HEK293T (cell line): Measurements from ENCODE around the gene KLF7.

Source experiments
- CTCF ChIA-PET: fragments of 350-600 bp; formaldehyde crosslinking; extraction: SDS; loops from one replicate; lab custom pipeline; 2021; ENCODE audit warnings: antibody characterized with exemption, inconsistent platforms; lab: Yijun Ruan, JAX
- POLR2A ChIA-PET: fragments of 350-600 bp; formaldehyde crosslinking; extraction: SDS; loops from one replicate; lab custom pipeline; 2020; ENCODE audit warnings: antibody characterized with exemption, inconsistent platforms; lab: Yijun Ruan, JAX
- DNase-seq: peaks from one replicate; pipeline ENCODE4 v3.0.0; 2012; ENCODE audit warnings: mixed read lengths; ENCODE audit errors: extremely low spot score
- ARNT ChIP-seq: fragments of 450-650 bp; IDR thresholded peaks from 2 replicates; pipeline ENCODE4 v1.6.1; 2017; ENCODE audit warnings: mild to moderate bottlenecking
- BHLHE40 ChIP-seq: fragments of 450-650 bp; IDR thresholded peaks from 2 replicates; pipeline ENCODE4 v1.6.1; 2016; ENCODE audit warnings: mild to moderate bottlenecking, moderate library complexity, borderline replicate concordance
- CTBP1 ChIP-seq: fragments of 450-650 bp; IDR thresholded peaks from 2 replicates; pipeline ENCODE4 v1.6.1; 2016; ENCODE audit warnings: borderline replicate concordance
- ELF4 ChIP-seq: fragments of 450-650 bp; IDR thresholded peaks from 2 replicates; pipeline ENCODE4 v1.6.1; 2017; ENCODE audit warnings: antibody characterized with exemption
- FOXA1 ChIP-seq: fragments of 450-650 bp; IDR thresholded peaks from 2 replicates; pipeline ENCODE4 v1.6.1; 2016; ENCODE audit warnings: mild to moderate bottlenecking
- FOXK2 ChIP-seq: fragments of 450-650 bp; IDR thresholded peaks from 2 replicates; pipeline ENCODE4 v1.6.1; 2016; ENCODE audit warnings: mild to moderate bottlenecking
- FOXM1 ChIP-seq: fragments of 450-650 bp; IDR thresholded peaks from 2 replicates; pipeline ENCODE4 v1.6.1; 2017; ENCODE audit warnings: mild to moderate bottlenecking, borderline replicate concordance
- HDGF ChIP-seq: fragments of 450-650 bp; IDR thresholded peaks from 2 replicates; pipeline ENCODE4 v1.6.1; 2017; ENCODE audit warnings: antibody characterized with exemption, borderline replicate concordance
- L3MBTL2 ChIP-seq: fragments of 450-650 bp; conservative IDR thresholded peaks from 2 replicates; pipeline ENCODE4 v1.6.1; 2016; ENCODE audit warnings: mild to moderate bottlenecking
- LEF1 ChIP-seq: fragments of 450-650 bp; IDR thresholded peaks from 2 replicates; pipeline ENCODE4 v1.6.1; 2017; ENCODE audit warnings: mild to moderate bottlenecking, borderline replicate concordance
- NFRKB ChIP-seq: fragments of 450-650 bp; IDR thresholded peaks from 2 replicates; pipeline ENCODE4 v1.6.1; 2016; ENCODE audit warnings: mild to moderate bottlenecking, moderate library complexity
- PKNOX1 ChIP-seq: fragments of 450-650 bp; IDR thresholded peaks from 2 replicates; pipeline ENCODE4 v1.6.1; 2016
- SP1 ChIP-seq: fragments of 450-650 bp; IDR thresholded peaks from 2 replicates; pipeline ENCODE4 v1.6.1; 2017
- SUZ12 ChIP-seq: fragments of 450-650 bp; IDR thresholded peaks from 2 replicates; pipeline ENCODE4 v1.6.1; 2016; ENCODE audit warnings: mild to moderate bottlenecking
- TARDBP ChIP-seq: fragments of 450-650 bp; IDR thresholded peaks from 2 replicates; pipeline ENCODE4 v1.6.1; 2016
- ZNF384 ChIP-seq: fragments of 450-650 bp; IDR thresholded peaks from 2 replicates; pipeline ENCODE4 v1.6.1; 2016

The KLF7 gene

DNA sequence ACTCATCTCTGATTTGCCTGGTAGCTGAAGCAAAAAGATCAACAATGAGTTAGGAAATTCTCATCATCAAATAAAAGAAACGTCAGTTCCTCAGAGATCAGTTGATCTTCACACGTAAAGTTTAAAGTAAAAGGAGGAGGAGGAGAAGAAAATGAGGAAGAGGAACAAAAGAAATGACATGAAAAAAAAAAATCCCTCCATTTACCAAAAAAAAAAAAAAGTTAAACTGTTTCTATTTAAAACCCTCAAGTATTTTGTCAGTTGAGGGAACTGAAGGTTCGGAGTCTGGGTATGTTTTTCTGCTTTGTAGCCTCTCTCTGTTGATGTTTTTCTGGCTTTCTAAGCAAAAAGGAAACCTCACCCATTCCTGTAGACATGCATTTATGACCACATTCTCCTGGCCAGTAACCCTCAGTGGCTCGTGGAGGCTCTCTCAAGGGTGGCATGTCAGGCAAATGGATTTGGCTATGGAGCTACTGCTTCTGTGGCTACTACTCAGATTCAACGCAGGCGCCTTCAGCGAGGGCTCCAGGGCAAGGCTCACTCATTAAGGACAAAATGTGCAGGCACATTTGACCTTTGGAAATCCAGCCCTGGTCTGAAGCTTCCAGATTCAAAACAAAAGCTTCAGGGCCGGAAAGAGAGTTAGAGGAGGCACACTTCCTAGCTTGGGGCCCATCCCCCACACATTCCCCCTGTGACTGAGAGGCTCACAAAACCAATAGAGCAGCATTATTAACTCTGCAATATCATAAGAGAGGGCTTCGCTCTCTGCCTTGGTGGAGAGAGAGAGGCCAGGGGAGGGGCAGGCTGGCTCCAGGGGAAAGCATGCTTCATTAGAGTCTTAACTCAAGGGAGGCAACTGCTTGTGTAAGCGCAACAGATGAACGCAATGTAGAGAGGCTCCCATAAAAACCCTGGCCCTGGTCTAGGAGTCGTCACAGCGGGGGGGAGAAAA lies 22.3 kb downstream of the KLF7 start:
- peak; percentile 27 for DNase-seq
- TF ChIP-seq LEF1: no peak
- no peak for TF ChIP-seq SP1
- TF ChIP-seq BHLHE40: no peak
- peak; percentile 84; the same call in 1 of the 2 replicates for TF ChIP-seq ZNF384
- TF ChIP-seq FOXK2: no peak
- peak; percentile 35; the same call in 1 of the 2 replicates for TF ChIP-seq L3MBTL2
- ChIA-PET POLR2A (interaction anchor here (2.1 kb wide), 1 partner anchor 22 kb away, joined by 14 read pairs; the partner anchor contains the start of gene KLF7), CTCF (interaction anchor here (0.7 kb wide), 1 partner anchor 1035 kb away, joined by 3 read pairs; no protein-coding TSS in a partner anchor)

DNA sequence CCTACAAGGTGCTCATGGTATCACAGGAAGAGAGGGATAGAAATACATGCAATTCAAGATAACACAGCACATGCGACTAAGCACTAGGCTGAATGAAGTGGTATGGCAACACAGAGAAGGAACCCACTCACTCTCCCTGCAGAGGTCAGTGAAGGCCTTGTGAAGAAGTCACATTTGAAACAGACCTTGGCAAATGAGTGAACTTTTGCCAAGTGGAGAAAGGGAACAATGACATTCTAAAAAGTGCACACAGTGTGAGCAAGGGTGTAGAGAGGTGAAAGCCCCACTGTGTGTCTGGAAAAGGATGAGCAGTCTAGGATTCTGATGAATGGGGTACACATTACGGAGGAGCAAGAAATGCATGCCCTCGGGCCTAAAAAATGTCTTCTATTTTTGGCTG lies 23.3 kb downstream of the KLF7 start:
- TF ChIP-seq ELF4: no peak
- no peak for TF ChIP-seq TARDBP
- TF ChIP-seq ARNT: no peak
- no peak for TF ChIP-seq HDGF
- no peak for TF ChIP-seq PKNOX1
- no peak for TF ChIP-seq SUZ12
- TF ChIP-seq LEF1: no peak
- TF ChIP-seq FOXM1: no peak
- no peak for TF ChIP-seq ZNF384
- TF ChIP-seq L3MBTL2: no peak
- TF ChIP-seq BHLHE40: no peak
- TF ChIP-seq SP1: no peak
- no peak for DNase-seq
- ChIA-PET CTCF (interaction anchor here (0.9 kb wide), 1 partner anchor 20 kb away, joined by 3 read pairs; no protein-coding TSS in a partner anchor), POLR2A (no interaction called here)

GRCh38 chr2:207141386-207141785 lies 24.4 kb downstream of the KLF7 start:
- CTCF ChIA-PET: no interaction called here
- no peak for DNase-seq
- POLR2A ChIA-PET: no interaction called here
- no peak for TF ChIP-seq LEF1
- TF ChIP-seq FOXM1: no peak
- TF ChIP-seq SUZ12: no peak
- TF ChIP-seq FOXK2: no peak
- no peak for TF ChIP-seq NFRKB
- no peak for TF ChIP-seq ZNF384
- no peak for TF ChIP-seq TARDBP
- TF ChIP-seq ELF4: no peak
- no peak for TF ChIP-seq PKNOX1
- no peak for TF ChIP-seq BHLHE40
- no peak for TF ChIP-seq SP1
- no peak for TF ChIP-seq CTBP1
- no peak for TF ChIP-seq FOXA1
- no peak for TF ChIP-seq HDGF
- no peak for TF ChIP-seq L3MBTL2
- no peak for TF ChIP-seq ARNT

DNA sequence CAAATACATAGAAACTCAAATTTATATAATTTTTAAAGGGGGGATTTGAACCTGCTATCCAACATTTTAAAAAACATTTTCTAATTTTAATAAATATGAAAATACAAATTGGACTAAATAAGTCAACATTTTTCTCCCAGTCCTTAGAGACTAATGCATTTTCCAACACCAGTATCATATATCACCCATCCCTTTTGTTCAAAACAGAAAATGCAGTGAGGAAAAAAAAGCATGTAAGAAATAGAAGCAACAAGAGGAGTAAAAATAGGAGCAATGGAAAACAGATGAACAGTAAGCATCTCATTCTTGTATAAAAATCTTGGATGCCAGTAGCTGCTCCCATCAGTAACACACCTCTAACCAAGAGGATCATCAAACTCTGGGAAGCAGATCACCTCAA lies 25.5 kb downstream of the KLF7 start:
- no peak for DNase-seq
- TF ChIP-seq NFRKB (no peak), FOXK2 (no peak), ELF4 (no peak), CTBP1 (no peak), FOXM1 (no peak), PKNOX1 (no peak), BHLHE40 (no peak), SUZ12 (no peak), ARNT (no peak), TARDBP (no peak)
- ChIA-PET CTCF (no interaction called here), POLR2A (no interaction called here)

- POLR2A ChIA-PET: no interaction called here
- CTCF ChIA-PET: no interaction called here
- DNase-seq: no peak
- TF ChIP-seq TARDBP: no peak
- TF ChIP-seq BHLHE40: no peak
- no peak for TF ChIP-seq L3MBTL2
- no peak for TF ChIP-seq FOXA1
- TF ChIP-seq ZNF384: no peak
- no peak for TF ChIP-seq NFRKB
- TF ChIP-seq SUZ12: no peak
- no peak for TF ChIP-seq ELF4
- no peak for TF ChIP-seq FOXM1
- TF ChIP-seq SP1: no peak
- TF ChIP-seq PKNOX1: no peak
- no peak for TF ChIP-seq ARNT
- no peak for TF ChIP-seq LEF1
- no peak for TF ChIP-seq HDGF
- no peak for TF ChIP-seq FOXK2
- TF ChIP-seq CTBP1: no peak
Observed at GRCh38 chr2:207139552-207139951, 26.2 kb downstream of the KLF7 start.
